ENCODE measurements around the gene MMP14. TPM values are rescaled to one million over a fixed set of nuclear protein-coding genes. Genes with fewer than 3 reads are reported as not detected.

Gene MMP14
- total and polyA plus RNA-seq, 2 of the 13 experiments (the other 11 are each of a cell fraction or from before 2014, with no cell fraction given) = 5.2 to 9.8 TPM

- TF ChIP-seq CSRNP2 (CRISPR knock-in tag; conservative IDR thresholded peaks at IDR 0.05; ENCODE audit: low read depth) (no peak), ZBTB33 (CRISPR knock-in tag; IDR thresholded peaks at IDR 0.05) (no peak), ZNF724P (CRISPR knock-in tag; IDR thresholded peaks at IDR 0.05; ENCODE audit: borderline replicate concordance) (no peak), STAG1 (CRISPR knock-in tag; IDR thresholded peaks at IDR 0.05) (peak; percentile 30; the same call in 1 of the 2 replicates), POLR2G (IDR thresholded peaks at IDR 0.05; ENCODE audit: low read depth, low read length) (no peak), PAWR (CRISPR knock-in tag; IDR thresholded peaks at IDR 0.05; ENCODE audit: borderline replicate concordance) (no peak), THAP11 (CRISPR knock-in tag; IDR thresholded peaks at IDR 0.05) (no peak), ZNF281 (CRISPR knock-in tag; IDR thresholded peaks at IDR 0.05; ENCODE audit: borderline replicate concordance) (no peak), SNAPC5 (CRISPR knock-in tag; IDR thresholded peaks at IDR 0.05; ENCODE audit: borderline replicate concordance) (no peak), ZXDC (CRISPR knock-in tag; IDR thresholded peaks at IDR 0.05) (no peak)
These were observed 8.1 kb downstream of the MMP14 start (continued) for GRCh38 chr14:22844221-22845102.
